HG02973 (cell line): ENCODE results near the gene SORBS1.

ENCODE experiments used
- ATAC-seq: cut with Tn5 transposase; IDR thresholded peaks from one replicate; pipeline ENCODE4 v1.9.1; 2021; ENCODE audit warnings: moderate library complexity; ENCODE audit not compliant: unreplicated experiment

The SORBS1 gene

DNA sequence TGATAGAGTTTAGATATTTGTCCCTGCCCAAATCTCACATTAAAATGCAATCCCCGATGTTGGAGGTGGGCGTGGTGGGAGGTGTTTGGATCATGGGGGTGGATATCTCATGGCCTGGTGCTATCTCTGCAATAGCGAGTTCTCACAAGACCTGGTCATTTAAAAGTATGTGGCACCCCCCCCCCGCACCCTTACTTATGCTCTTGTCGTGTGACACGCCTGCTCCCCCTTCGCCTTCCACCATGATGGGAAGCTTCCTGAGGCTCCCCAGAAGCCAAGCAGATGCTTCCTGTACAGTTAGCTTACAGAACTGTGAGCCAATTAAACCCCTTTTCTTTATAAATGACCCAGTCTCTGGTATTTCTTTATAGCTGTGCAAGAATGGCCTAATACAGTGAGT, 118.8 kb downstream of the SORBS1 start:
- ATAC-seq = no peak

- no peak for ATAC-seq
Observed at GRCh38 chr10:95441547-95441923, 119.6 kb downstream of the SORBS1 start.

DNA sequence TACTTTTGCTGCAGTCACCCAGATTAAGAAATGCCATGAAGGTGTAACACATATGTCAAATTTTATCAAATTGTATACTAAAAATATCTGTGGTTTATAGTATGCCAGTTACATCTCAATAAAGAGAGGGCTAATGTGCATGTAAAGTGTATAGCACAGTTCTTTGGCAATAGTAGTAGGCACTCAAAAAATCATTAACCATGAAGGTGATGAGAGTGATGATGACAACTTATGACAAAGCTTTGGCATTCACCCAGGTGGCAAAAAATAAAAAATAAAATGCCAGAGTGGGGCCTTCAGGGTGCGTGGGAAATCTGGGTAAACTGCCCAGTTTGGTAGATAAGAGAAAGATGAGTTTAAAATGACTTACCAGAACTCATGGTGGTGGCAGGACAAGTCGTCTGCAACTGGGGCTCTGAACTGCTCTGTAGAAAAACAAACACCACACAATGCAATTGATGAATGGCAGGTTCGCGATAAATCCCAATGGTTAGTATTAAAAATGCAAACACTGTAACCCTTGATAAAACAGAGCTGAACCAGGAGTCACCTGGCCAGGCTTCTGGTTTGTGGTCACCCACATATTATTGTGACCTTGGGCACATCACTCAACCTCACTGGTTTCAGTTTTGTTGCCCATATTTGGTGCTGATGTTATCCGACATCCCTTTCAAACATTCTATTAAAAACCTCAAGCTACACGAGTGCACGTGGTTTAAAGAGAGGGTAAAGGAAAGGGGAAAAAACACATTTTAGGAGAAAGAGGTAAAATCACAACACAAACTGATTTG, 120.2 kb downstream of the SORBS1 start:
- ATAC-seq = peak; percentile 71

- no peak for ATAC-seq
Observed at GRCh38 chr10:95440038-95440725, 121.0 kb downstream of the SORBS1 start.

GRCh38 chr10:95438781-95439180, 122.4 kb downstream of the SORBS1 start:
- ATAC-seq = no peak

DNA sequence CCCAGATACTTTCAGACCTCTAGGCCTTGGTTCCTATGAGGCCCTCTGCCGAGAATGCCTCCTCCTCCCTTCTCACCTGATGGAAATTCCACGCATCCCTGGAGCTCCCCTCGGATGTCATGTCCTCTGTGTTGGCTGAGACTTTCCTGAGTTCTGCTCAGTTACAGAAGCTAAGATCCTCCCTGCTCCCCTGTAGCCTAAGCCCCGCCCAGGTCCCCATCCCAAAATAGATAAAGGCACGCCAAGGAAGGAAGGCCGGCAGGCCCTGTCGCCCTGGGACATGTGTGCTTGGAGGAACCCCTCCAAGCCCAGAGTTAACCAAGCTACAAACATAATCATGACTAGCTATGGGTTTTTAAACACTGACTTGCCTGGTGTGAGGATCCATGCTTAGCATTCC, 123.5 kb downstream of the SORBS1 start:
- no peak for ATAC-seq

DNA sequence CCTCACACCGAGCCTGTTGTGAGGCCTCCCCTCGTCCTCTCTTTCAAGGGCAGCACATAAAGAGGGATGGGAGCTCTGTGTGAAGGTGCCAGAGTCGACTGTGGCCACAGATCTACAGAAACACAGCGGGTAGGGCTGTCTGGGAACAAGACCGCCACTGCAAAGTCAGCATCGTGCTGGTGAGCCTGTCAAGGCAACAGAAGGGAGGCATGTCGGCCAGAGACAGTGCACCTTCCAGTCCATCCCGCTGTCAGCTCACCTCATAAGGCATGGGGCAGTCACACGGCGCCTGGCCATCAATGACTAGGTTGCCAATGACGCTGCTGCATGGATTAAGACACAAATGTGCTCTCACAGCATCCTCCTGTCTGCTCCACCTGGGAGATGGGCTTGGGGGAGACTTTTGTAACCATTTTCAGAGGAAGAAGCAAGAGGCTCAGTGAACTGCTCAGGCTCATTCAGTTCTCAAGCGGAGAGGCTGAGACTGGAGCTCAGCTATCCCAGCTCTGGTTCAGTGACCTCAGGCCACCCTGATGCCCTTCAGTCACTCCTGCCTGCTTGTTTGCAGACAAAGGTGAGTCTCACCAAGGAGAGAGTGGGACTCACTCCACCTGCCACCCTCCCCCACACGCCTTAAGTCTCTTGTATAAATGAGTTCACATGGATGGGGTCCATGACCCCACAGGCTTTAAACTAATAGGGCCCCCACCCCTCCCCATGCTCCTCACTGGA, 125.5 kb downstream of the SORBS1 start:
- no peak for ATAC-seq

- no peak for ATAC-seq
Observed at GRCh38 chr10:95434583-95434982, 126.6 kb downstream of the SORBS1 start.

DNA sequence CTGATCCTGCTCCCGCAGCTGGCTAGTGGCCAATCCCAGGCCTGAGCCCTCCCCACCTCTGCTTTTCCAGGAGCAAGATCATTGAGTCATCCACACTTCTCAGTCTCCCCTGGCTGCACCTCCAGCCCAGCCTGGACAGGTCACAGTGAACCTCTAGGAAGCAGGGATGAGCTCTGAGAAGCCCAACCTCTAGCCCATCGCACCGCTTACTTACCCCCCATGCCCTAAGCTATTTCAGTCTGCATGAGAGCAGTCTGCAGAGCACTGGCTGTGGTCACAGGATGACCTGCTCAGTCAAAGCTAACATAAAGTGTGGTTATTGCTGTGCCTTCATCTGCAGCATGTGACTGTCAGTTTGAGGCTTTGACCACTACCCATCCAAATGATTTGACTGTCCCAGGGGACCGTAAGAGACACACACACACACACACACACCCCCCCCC, 129.2 kb downstream of the SORBS1 start:
- ATAC-seq = peak; percentile 62

GRCh38 chr10:95430231-95430951, 130.8 kb downstream of the SORBS1 start:
- ATAC-seq = peak; percentile 78

DNA sequence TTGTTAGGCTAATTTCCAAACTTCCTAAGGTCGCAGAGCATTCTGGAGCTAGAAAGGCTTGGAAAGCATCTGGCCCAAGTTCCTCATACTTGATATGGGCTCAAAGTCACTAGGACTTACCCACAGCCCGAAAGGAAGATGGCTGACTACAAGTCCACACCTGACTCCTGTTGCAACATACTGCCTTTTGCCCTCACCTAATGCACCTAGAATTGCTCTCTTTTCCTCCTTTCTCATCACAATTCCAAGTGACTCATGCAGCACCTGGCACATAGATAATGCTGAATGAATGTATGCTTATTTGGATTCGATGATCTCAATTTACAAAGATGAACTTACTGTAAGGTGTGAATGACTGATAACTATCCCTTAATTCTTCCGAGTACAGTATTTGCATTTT, 131.5 kb downstream of the SORBS1 start:
- ATAC-seq = no peak

DNA sequence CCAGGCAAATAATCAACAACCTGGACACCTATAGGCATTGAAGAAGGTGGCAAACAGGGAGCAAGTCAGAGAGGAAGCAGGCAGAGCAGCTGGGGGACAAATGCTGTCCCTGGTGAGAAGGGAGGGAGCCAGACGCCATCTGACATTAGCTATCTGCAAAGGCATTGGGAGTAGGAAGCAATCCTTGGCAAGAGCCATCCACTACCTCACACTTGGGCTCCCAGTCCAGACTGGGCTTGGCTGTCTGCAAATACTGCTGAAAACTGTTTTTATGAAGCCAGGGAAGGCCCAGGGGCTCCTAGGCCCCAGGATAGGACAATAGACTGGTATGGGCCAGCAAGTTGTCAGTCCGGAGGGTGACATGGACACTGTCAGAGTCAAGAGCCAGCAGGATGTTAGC, 132.5 kb downstream of the SORBS1 start:
- no peak for ATAC-seq

DNA sequence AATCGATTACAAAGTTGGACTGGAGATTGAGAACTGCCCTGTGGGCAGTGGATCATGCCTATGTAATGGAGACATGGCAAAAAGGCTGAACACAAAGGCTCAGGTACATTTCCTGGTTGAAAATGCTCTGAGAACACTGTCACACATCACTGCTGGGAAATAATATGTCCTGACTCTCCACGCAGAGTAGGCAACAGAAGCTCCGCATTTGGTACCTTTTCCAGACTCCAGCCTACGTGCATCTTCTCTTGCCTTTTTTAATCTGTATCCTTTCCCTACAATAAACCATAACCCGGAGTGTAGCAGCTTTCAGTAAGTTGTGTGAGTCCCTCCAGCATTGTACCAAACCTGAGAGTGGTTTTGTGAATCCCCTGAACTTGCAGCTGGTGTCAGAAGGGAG, 134.7 kb downstream of the SORBS1 start:
- ATAC-seq = no peak

- ATAC-seq = no peak
Observed at GRCh38 chr10:95425592-95426465, 135.3 kb downstream of the SORBS1 start.

DNA sequence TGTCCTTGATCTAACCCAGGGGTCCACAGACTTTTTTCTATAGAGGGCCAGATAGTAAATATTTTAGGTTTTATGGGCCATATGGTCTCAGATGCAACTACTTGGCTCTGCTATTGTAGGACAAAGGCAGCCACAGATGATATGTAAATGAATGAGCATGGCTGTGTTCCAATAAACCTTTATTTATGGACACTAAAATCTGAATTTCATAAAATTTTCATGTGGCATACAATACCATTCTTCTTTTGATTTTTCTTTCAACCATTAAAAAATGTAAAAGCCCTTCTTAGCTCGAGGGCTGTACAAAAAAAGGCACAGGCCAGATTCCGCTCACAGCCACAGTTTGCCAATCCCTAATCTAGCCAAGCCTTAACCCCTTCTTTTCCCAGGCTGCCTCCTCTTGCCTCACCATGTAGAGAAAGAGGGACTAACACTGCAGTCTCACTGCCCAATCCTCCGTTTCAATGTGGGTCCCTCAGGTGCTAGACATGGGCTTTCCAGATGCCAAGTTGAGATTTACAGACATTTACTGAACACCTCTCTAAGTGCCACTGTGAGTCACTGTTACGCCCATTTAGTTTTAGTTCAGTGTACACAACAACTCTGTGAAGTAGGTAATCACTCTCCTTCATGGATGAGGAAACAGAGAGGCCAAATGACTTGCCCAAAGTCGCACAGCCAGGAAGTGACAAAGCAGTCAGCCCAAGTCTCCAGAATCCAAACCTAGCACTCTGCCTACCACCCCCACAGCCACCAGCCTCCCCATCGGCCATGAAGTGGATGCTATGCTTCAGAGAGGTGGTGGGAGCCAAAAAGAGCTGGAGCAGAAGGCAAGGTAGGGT, 137.8 kb downstream of the SORBS1 start:
- no peak for ATAC-seq

- ATAC-seq = no peak
Observed at GRCh38 chr10:95422233-95422632, 138.9 kb downstream of the SORBS1 start.

GRCh38 chr10:95421782-95422181, 139.4 kb downstream of the SORBS1 start:
- ATAC-seq = no peak

- ATAC-seq = no peak
Observed at GRCh38 chr10:95419399-95419798, 141.8 kb downstream of the SORBS1 start.

GRCh38 chr10:95416973-95417372, 144.2 kb downstream of the SORBS1 start:
- no peak for ATAC-seq
